KMS-11 (cell line): Measurements from ENCODE around the gene DRGX.

ENCODE experiments used
- H2AFZ ChIP-seq: fragments of 200-600 bp; sonication (generic); 2 replicates; pipeline ENCODE4 v1.6.1; 2016; ENCODE audit warnings: antibody characterized with exemption, mixed run types, low read depth
- H3K27ac ChIP-seq: fragments of 200-600 bp; sonication (generic); 2 replicates; pipeline ENCODE4 v1.6.1; 2016; ENCODE audit warnings: mild to moderate bottlenecking, mixed run types
- H3K27me3 ChIP-seq: fragments of 200-600 bp; sonication (generic); 2 replicates; pipeline ENCODE4 v1.6.1; 2017; ENCODE audit warnings: mild to moderate bottlenecking, low read depth, mixed run types, moderate library complexity; ENCODE audit not compliant: insufficient read depth
- H3K36me3 ChIP-seq: fragments of 200-600 bp; sonication (generic); 2 replicates; pipeline ENCODE4 v1.6.1; 2017; ENCODE audit warnings: mild to moderate bottlenecking, mixed run types; ENCODE audit not compliant: insufficient read depth
- H3K4me1 ChIP-seq: fragments of 200-600 bp; sonication (generic); 2 replicates; pipeline ENCODE4 v1.6.1; 2016; ENCODE audit warnings: mild to moderate bottlenecking, low read depth, mixed run types; ENCODE audit not compliant: poor library complexity, severe bottlenecking
- H3K4me2 ChIP-seq: fragments of 200-600 bp; sonication (generic); 2 replicates; pipeline ENCODE4 v1.7.0; 2016; ENCODE audit warnings: mild to moderate bottlenecking, mixed run types
- H3K4me3 ChIP-seq: fragments of 200-600 bp; sonication (generic); IDR thresholded peaks from 2 replicates; pipeline ENCODE4 v1.6.1; 2017; ENCODE audit warnings: low read depth, low read length, mixed read lengths; ENCODE audit not compliant: insufficient read depth
- H3K79me2 ChIP-seq: fragments of 200-600 bp; sonication (generic); 2 replicates; pipeline ENCODE4 v1.6.1; 2016; ENCODE audit warnings: low read depth, mixed run types; ENCODE audit not compliant: insufficient read depth
- H3K9ac ChIP-seq: fragments of 200-600 bp; sonication (generic); 2 replicates; pipeline ENCODE4 v1.6.1; 2016; ENCODE audit warnings: mild to moderate bottlenecking, mixed run types
- H4K20me1 ChIP-seq: fragments of 200-600 bp; sonication (generic); 2 replicates; pipeline ENCODE4 v1.6.1; 2016; ENCODE audit warnings: mild to moderate bottlenecking, mixed run types; ENCODE audit not compliant: insufficient read depth
- TF ChIP-seq, protein P1 (sequence below): fragments of 200-600 bp; sonication (generic); conservative IDR thresholded peaks from 2 replicates; pipeline ENCODE4 v1.6.1; 2017; ENCODE audit warnings: low read depth, mild to moderate bottlenecking, antibody characterized with exemption, low read length, moderate library complexity, mixed read lengths

The DRGX gene

DNA sequence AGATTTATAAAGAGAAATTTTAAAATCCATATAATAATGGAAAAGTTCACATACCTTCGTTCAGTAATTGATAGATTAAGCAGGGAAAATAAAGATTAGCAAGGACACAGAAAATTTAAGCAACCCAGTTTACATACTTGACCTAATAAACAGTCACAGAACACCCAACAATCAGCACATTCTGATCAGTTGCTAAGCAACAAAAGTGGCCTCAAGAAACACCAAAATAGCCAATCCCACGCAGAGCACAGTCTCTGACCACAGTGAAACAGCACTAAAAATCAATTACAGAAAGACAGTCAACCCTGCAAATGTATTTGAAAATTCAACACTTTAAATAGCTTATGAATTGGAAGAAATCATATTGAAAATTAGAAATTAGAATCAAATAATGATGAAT, 39.3 kb upstream of the DRGX start:
- Histone ChIP-seq H3K4me3 (no peak overlapping the region), H4K20me1 (no peaks in the 10 kb centered on the region), H3K9ac (no peak overlapping the region), H3K4me2 (no peak overlapping the region), H3K27me3 (no peaks in the 10 kb centered on the region), H2AFZ (no peak overlapping the region), H3K27ac (no peak overlapping the region), H3K79me2 (no peaks in the 10 kb centered on the region), H3K36me3 (no peaks in the 10 kb centered on the region), H3K4me1 (no peaks in the 10 kb centered on the region)
- TF ChIP-seq, protein P1, sequence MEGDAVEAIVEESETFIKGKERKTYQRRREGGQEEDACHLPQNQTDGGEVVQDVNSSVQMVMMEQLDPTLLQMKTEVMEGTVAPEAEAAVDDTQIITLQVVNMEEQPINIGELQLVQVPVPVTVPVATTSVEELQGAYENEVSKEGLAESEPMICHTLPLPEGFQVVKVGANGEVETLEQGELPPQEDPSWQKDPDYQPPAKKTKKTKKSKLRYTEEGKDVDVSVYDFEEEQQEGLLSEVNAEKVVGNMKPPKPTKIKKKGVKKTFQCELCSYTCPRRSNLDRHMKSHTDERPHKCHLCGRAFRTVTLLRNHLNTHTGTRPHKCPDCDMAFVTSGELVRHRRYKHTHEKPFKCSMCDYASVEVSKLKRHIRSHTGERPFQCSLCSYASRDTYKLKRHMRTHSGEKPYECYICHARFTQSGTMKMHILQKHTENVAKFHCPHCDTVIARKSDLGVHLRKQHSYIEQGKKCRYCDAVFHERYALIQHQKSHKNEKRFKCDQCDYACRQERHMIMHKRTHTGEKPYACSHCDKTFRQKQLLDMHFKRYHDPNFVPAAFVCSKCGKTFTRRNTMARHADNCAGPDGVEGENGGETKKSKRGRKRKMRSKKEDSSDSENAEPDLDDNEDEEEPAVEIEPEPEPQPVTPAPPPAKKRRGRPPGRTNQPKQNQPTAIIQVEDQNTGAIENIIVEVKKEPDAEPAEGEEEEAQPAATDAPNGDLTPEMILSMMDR: no peak

DNA sequence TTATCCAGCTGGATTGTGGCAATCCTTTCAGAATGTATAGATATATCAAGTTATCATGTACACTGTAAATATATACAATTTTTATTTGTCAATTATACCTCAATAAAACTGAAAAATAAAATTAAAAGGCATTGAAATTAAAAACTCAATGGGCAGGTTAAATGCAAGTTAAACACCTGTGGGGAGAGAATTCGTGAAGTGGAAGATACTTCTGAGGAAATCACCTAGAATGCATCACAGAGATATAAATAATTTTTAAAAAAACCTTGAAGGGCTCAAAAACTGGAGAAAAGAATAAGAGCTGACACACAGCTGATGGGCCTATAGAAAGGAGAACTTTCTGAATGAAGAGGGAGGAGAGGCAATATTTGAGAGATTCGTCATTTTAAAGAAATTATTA, 37.2 kb upstream of the DRGX start:
- H3K4me1 ChIP-seq: no peaks in the 10 kb centered on the region
- no peak overlapping the region for H3K27ac ChIP-seq
- no peaks in the 10 kb centered on the region for H3K79me2 ChIP-seq
- no peak overlapping the region for H3K4me3 ChIP-seq
- no peak overlapping the region for H3K4me2 ChIP-seq
- no peaks in the 10 kb centered on the region for H4K20me1 ChIP-seq
- no peak overlapping the region for H2AFZ ChIP-seq
- H3K36me3 ChIP-seq: no peaks in the 10 kb centered on the region
- H3K9ac ChIP-seq: no peak overlapping the region
- TF ChIP-seq, protein P1: no peak
- no peaks in the 10 kb centered on the region for H3K27me3 ChIP-seq

DNA sequence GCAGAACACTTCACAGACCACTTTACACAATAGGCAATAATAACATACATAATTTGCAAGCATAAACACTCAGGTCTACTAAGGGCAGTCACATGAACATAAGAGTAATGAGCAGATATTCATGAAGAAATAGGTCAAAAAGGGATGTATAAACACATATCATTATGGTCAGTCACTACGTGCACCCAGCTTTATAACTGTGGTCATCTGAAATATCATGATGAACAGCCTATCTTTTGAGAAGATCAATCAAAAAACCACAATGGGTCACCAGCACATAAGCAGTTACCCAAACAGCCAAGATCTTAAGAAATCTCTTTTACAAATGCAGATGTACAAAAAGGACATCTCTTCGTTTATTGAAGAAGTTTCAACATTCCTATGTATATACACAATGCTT, 35.5 kb upstream of the DRGX start:
- Histone ChIP-seq H3K4me2 (no peak overlapping the region), H3K4me1 (no peaks in the 10 kb centered on the region), H4K20me1 (no peaks in the 10 kb centered on the region), H3K27me3 (no peaks in the 10 kb centered on the region), H3K4me3 (no peak overlapping the region), H3K36me3 (no peaks in the 10 kb centered on the region), H2AFZ (no peak overlapping the region), H3K27ac (no peak overlapping the region), H3K9ac (no peak overlapping the region), H3K79me2 (no peaks in the 10 kb centered on the region)
- TF ChIP-seq, protein P1: no peak

DNA sequence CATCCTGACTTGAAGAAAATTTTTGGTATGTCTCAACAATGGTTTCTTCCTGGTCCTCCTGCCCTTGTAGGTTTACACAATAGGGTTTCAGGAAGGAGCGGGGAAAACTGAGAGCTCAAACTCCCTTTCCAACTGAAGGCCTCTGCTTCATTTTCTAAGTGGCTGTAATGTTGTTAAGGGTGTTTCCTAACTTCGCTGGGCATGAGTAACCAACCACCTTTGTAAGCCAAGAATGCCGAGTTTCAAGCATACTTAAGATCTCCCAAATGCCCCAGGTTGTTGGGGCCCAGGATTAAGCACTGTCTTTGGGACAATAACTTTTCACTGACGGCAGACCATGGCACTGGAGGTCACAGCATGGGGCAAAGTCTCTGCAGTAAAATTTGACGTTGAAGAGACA, 33.6 kb upstream of the DRGX start:
- TF ChIP-seq, protein P1: no peak
- no peak overlapping the region for H3K9ac ChIP-seq
- H3K4me2 ChIP-seq: no peak overlapping the region
- H3K4me1 ChIP-seq: no peaks in the 10 kb centered on the region
- H2AFZ ChIP-seq: no peak overlapping the region
- no peaks in the 10 kb centered on the region for H3K27me3 ChIP-seq
- no peaks in the 10 kb centered on the region for H3K79me2 ChIP-seq
- H3K4me3 ChIP-seq: no peak overlapping the region
- no peaks in the 10 kb centered on the region for H3K36me3 ChIP-seq
- no peak overlapping the region for H3K27ac ChIP-seq
- H4K20me1 ChIP-seq: no peaks in the 10 kb centered on the region
